ENCODE measurements around the gene TMEM17. TPM values are rescaled to one million over a fixed set of nuclear protein-coding genes. Genes with fewer than 3 reads are reported as not detected.

TMEM17 gene
- total RNA-seq, 2 donors from 2014 or later: 2.3 to 3.3 TPM

- WGBS, 2 donors: 56 to 66% methylated on average over 6 of the region's 6 CpGs
- DNase-seq (no peak), ATAC-seq (no peak)
- intact Hi-C loops (cut with DNase I): no loop called here
- no peaks in the 10 kb centered on the region for H3K27me3 ChIP-seq
- H3K4me1 ChIP-seq: no peaks in the 10 kb centered on the region
- no peak overlapping the region for H3K27ac ChIP-seq
- TF ChIP-seq CTCF (IDR thresholded peaks at IDR 0.05) (no peak), POLR2A (IDR thresholded peaks at IDR 0.05) (no peak)
- H3K4me3 ChIP-seq: no peak overlapping the region
- H3K9me3 ChIP-seq: no peaks in the 10 kb centered on the region
- H3K36me3 ChIP-seq (replicated peaks in 1 of 2; ENCODE audit: insufficient read depth in 1 of 2, low read depth in 2 of 2): no peaks in the 10 kb centered on the region
Observed at GRCh38 chr2:62511636-62512035, 5.6 kb upstream of the TMEM17 start.

DNA sequence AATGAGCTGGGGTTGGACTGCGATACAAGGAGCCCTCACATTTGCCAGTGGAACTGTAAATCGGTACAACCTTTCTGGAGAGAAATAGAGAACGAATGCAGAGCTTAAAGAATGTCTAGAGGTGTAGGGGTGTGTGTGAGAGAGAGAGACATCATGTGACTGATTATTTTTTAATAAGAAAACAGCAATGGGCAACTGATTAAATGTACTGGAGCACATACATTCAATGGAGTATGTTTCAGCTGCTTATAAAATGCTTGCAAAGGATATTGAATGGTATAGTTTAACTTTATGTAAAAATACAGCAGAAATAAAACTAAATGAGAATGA is 391 bp upstream of the TMEM17 start:
- Histone ChIP-seq H3K36me3 (replicated peaks in 1 of 2; ENCODE audit: insufficient read depth in 1 of 2, low read depth in 2 of 2) (no peaks in the 10 kb centered on the region), H3K4me3 (peak overlapping the region; percentile 44 to 73), H3K27me3 (no peaks in the 10 kb centered on the region), H3K27ac (peak overlapping the region; percentile 87 to 96 (median 91)), H3K9me3 (no peaks in the 10 kb centered on the region), H3K4me1 (peaks cover 8% of the 10 kb centered on the region)
- TF ChIP-seq CTCF (IDR thresholded peaks at IDR 0.05) (no peak), POLR2A (IDR thresholded peaks at IDR 0.05) (no peak)
- ATAC-seq (peak; percentile 27), DNase-seq (no peak)
- WGBS, 2 donors: 0% methylated on average over 3 of the region's 3 CpGs
- intact Hi-C loops (cut with DNase I): no loop called here

DNA sequence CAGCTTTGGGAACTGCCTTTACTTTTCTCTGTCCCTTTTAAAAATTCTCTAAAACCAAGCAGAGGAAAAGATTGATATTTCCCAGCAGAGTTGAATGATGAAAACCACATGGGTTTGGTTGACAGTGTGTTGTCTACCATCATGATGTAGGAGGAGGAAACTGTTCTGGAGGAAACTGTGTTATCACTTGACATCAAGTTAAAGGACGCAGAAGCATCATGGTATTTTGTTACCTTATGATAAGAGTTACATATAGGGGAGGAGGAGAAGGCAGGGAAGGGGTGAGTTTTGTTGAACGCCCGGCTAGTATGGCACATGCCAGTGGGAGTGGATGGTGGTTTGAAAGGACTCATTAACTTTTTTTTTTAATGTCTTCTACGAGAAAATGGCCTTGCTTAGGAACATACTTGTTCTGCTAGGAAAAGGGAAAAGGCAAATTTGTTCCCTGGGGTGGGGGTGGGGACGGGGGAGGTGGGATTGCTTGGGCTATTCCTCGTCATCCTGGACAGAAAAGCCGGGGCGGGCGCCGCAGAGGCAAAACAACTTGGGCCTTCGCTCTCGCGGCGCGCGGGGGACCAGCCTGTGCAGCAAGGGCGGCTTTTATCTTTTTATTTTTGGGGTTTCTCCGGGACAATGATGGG is 766 bp downstream of the TMEM17 start:
- Histone ChIP-seq H3K27me3 (no peaks in the 10 kb centered on the region), H3K27ac (peak overlapping the region; percentile 87 to 96 (median 91)), H3K4me3 (peak overlapping the region; percentile 44 to 73), H3K9me3 (no peaks in the 10 kb centered on the region), H3K36me3 (replicated peaks in 1 of 2; ENCODE audit: insufficient read depth in 1 of 2, low read depth in 2 of 2) (no peaks in the 10 kb centered on the region), H3K4me1 (peaks cover 8% of the 10 kb centered on the region)
- WGBS, 2 donors: 12 to 17% methylated on average over 15 to 17 of the region's 18 CpGs
- ATAC-seq (no peak), DNase-seq (no peak)
- TF ChIP-seq CTCF (IDR thresholded peaks at IDR 0.05) (no peak), POLR2A (IDR thresholded peaks at IDR 0.05) (no peak)
- intact Hi-C loops (cut with DNase I): no loop called here

GRCh38 chr2:62504657-62505056 is 1.3 kb downstream of the TMEM17 start:
- peak overlapping the region in 1 of 4 donors; percentile 91 for H3K27ac ChIP-seq
- WGBS, 2 donors: 81 to 86% methylated on average over 6 of the region's 6 CpGs
- intact Hi-C loops (cut with DNase I): no loop called here

More at GRCh38 chr2:62504657-62505056, 1.3 kb downstream of the TMEM17 start:
- no peak for TF ChIP-seq CTCF (IDR thresholded peaks at IDR 0.05)
- no peak for TF ChIP-seq POLR2A (IDR thresholded peaks at IDR 0.05)
- DNase-seq (no peak), ATAC-seq (no peak)
- Histone ChIP-seq H3K4me3 (no peak overlapping the region), H3K9me3 (no peaks in the 10 kb centered on the region), H3K36me3 (replicated peaks in 1 of 2; ENCODE audit: insufficient read depth in 1 of 2, low read depth in 2 of 2) (no peaks in the 10 kb centered on the region), H3K4me1 (peaks cover 8% of the 10 kb centered on the region), H3K27me3 (no peaks in the 10 kb centered on the region)
